HUES48 (cell line): Measurements from ENCODE around the gene TUBA1A.
A peak's percentile ranks its signal among the peaks of the same experiment; 100 is the strongest.

Experiments used
- H3K27ac ChIP-seq: one replicate; pipeline ENCODE4 v1.7.0; 2013; ENCODE audit warnings: low read depth, low read length, inconsistent platforms
- H3K27me3 ChIP-seq: 2 replicates; pipeline ENCODE4 v1.6.1; 2013; ENCODE audit warnings: mild to moderate bottlenecking, low read length; ENCODE audit not compliant: control insufficient read depth, insufficient read depth
- H3K36me3 ChIP-seq: 2 replicates; pipeline ENCODE4 v1.6.1; 2013; ENCODE audit warnings: low read length; ENCODE audit not compliant: control insufficient read depth, insufficient read depth
- H3K4me1 ChIP-seq: 2 replicates; pipeline ENCODE4 v1.6.1; 2013; ENCODE audit warnings: mild to moderate bottlenecking, low read length; ENCODE audit not compliant: control insufficient read depth, insufficient read depth
- H3K4me3 ChIP-seq: 2 replicates; pipeline ENCODE4 v1.5.1; 2013; ENCODE audit warnings: mild to moderate bottlenecking, low read depth, low read length
- H3K9ac ChIP-seq: 2 replicates; pipeline ENCODE4 v1.6.1; 2013; ENCODE audit warnings: mild to moderate bottlenecking, low read depth, low read length, moderate library complexity
- H3K9me3 ChIP-seq: 2 replicates; pipeline ENCODE4 v1.6.1; 2013; ENCODE audit warnings: low read length; ENCODE audit not compliant: control insufficient read depth, insufficient read depth

TUBA1A gene

DNA sequence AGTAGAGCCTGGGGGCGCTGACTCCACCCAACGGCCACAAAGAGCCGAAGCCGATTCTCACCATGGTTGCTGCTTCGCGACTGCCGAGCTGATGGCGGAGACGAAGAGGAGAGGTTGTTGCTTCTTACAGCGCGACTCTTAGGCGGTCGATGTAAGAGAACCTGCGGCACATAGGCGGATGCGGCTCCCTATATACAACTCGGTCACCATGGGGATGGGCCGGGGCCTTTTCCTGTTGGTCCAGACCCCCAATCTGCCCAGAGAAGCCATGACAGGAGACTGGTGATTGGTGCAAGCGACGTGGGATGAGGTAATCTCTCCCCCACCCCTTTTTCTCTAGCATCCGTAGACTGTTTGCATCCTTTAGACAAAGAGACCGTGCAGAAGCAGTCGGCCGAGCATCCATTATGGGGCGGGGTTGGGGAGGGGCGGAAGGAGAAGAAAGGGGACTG lies at the start of gene TUBA1A:
TUBA1A (minus strand) TSS at position 165 of the 452 bp plus-strand sequence; CDS start at position 64, 101 bp downstream.
- H3K4me3 ChIP-seq, result peak within 1 kb of the TSS; percentile 88
- H3K36me3 ChIP-seq, result peaks cover 26% of the 10 kb centered on the region
- H3K9me3 ChIP-seq, result no peaks in the 10 kb centered on the region
- peak within 1 kb of the TSS; percentile 82 for H3K9ac ChIP-seq
- H3K27me3 ChIP-seq, result no peaks in the 10 kb centered on the region
- peak within 1 kb of the TSS; percentile 96 for H3K27ac ChIP-seq
- H3K4me1 ChIP-seq, result peaks cover 7% of the 10 kb centered on the region; the same call in 1 of the 2 replicates

GRCh38 chr12:49236423-49236822 lies 47.5 kb upstream of the TUBA1A start:
- H3K4me3 ChIP-seq, result no peak overlapping the region
- no peak overlapping the region for H3K9ac ChIP-seq
- H3K27ac ChIP-seq, result no peak overlapping the region
- H3K36me3 ChIP-seq, result no peaks in the 10 kb centered on the region
- peaks cover 10% of the 10 kb centered on the region for H3K27me3 ChIP-seq
- no peaks in the 10 kb centered on the region for H3K9me3 ChIP-seq
- H3K4me1 ChIP-seq, result peaks cover 28% of the 10 kb centered on the region

DNA sequence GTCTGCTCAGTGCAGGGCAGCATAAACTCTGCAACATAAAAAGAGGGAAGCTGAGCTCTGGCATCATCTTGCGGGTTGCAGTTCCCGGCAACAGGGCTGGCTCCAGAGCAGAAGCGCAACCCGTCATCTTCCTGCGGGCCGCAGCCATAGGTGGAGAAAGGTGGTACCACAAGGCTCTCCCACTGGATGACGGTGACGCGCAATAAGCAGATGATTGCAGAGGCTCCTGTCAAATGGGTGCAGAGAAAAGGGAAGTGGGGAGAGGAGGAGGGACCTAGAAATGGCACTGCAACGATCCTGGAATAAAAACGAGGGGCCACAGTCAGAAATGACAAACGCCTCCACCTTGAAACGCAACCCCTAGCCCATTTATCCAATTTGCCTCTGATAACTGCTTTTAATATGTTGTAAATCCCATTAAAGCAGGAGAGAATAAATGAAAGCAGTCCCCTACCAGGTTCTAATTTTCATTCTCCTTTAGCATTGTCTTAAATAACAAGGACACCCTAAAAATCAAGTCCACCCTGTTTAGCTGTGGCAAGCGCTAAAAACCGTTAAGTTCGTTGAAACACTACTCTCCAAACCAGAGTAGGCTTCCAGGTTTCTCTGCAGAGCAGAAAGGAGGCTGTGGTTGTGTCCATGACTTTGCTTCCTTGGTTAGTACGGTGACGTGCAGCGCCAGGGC lies 45.1 kb upstream of the TUBA1A start:
- H3K9ac ChIP-seq, result peak overlapping the region; percentile 49; the same call in 1 of the 2 replicates
- peak overlapping the region; percentile 39 for H3K27ac ChIP-seq
- no peaks in the 10 kb centered on the region for H3K36me3 ChIP-seq
- H3K4me1 ChIP-seq, result peaks cover 26% of the 10 kb centered on the region
- peaks cover 10% of the 10 kb centered on the region for H3K27me3 ChIP-seq
- H3K4me3 ChIP-seq, result peak overlapping the region; percentile 80; the same call in 1 of the 2 replicates
- no peaks in the 10 kb centered on the region for H3K9me3 ChIP-seq

- Histone ChIP-seq H3K27ac (peak overlapping the region; percentile 7), H3K36me3 (no peaks in the 10 kb centered on the region), H3K9ac (no peak overlapping the region; the same call in 1 of the 2 replicates)
Observed at GRCh38 chr12:49232940-49233841, 44.3 kb upstream of the TUBA1A start.

DNA sequence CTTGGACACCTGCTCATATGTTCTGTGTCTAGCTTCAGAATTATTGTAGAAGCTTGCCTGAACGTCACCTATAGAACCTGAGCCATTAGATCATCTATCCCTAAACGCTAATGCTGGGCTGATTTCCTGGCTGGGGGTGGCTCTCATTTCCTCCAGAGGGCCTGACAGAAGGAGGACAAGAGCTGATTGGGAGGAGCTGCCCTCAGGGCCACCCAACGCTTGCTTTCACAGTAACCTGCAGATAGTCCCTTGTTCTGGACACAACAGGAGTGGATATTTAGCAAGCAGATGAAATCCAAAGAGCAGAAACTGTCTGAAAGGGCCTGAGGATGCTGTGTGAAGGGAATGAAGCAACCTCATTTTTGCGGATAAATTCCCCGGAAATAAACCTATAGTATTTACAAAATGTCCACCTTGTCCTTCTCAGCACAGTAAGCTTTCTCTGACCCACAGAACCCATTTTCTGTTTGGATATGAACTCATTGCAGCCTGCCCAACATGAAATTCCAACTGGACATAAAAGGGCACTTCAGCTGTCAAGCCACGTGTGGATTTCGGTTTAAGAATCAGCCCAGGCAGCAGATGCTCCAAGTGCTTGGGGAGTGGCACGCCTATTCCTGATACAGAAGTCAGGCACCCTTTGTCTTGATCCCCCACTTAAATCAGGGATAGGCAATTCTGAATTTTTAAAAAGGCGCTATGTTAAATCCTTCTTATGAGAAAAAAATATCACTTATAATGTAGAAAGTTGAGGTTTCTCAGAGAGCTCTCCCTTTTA lies 43.2 kb upstream of the TUBA1A start:
- Histone ChIP-seq H3K9me3 (no peaks in the 10 kb centered on the region), H3K27ac (no peak overlapping the region), H3K4me3 (no peak overlapping the region), H3K9ac (no peak overlapping the region), H3K36me3 (no peaks in the 10 kb centered on the region), H3K4me1 (peaks cover 26% of the 10 kb centered on the region), H3K27me3 (peaks cover 10% of the 10 kb centered on the region)

More at GRCh38 chr12:49232940-49233841, 44.3 kb upstream of the TUBA1A start:
- H3K9me3 ChIP-seq, result no peaks in the 10 kb centered on the region
- H3K4me3 ChIP-seq, result no peak overlapping the region
- peaks cover 10% of the 10 kb centered on the region for H3K27me3 ChIP-seq
- H3K4me1 ChIP-seq, result peaks cover 26% of the 10 kb centered on the region

- Histone ChIP-seq H3K4me1 (peaks cover 26% of the 10 kb centered on the region), H3K4me3 (no peak overlapping the region), H3K27me3 (peaks cover 10% of the 10 kb centered on the region), H3K27ac (no peak overlapping the region), H3K9ac (no peak overlapping the region), H3K36me3 (no peaks in the 10 kb centered on the region), H3K9me3 (no peaks in the 10 kb centered on the region)
Observed at GRCh38 chr12:49230805-49231194, 41.9 kb upstream of the TUBA1A start.

DNA sequence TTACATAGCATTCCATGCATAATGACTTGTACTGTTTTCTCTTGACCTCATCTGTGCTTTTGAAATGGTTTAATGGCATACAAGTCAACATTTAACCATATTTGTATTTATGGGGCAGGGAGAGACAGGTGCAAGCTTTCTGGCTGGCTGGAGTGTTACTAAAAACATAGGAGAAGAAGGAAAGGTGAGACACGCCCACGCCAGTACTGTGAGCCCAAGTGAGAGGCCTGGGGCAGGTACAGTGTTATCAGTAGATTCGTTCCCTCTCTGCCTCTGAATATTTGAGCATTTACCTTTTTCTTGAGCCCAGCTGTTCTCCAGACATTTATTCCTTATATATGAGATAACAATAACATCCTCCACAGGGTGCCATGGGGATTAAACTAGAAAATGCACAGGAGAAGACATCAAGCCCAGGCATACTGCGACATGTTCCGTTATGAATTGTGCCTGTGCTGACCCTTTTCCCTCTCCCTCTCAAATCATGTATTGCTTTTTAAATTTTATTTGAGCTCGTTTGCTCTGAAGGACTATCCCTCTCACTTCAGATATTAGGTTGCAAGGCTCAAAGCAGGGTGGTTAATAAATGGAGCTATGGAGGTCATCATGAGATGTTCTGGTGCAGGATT lies 41.4 kb upstream of the TUBA1A start:
- Histone ChIP-seq H3K4me1 (peaks cover 26% of the 10 kb centered on the region), H3K9ac (no peak overlapping the region), H3K9me3 (no peaks in the 10 kb centered on the region), H3K27ac (no peak overlapping the region), H3K4me3 (no peak overlapping the region), H3K27me3 (peaks cover 10% of the 10 kb centered on the region), H3K36me3 (no peaks in the 10 kb centered on the region)

DNA sequence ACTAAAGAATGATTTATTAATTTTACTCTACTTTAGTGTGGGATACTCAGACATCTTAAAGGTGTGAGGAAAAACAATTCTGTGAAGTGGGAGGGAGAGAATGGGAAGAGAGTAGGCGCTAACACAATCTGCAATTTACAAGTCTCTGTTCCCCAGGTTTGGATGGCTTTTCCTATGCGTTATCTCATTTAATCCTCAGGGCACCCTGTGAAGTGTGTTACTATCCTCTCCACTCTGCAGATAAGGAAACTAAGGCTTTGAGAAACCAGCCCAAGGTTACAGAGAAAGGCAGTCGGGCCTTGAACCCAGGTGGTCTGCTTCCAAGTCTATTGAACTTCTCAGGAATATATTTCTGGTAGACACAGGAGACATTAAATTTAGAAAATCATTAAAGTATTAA lies 39.8 kb upstream of the TUBA1A start:
- no peak overlapping the region for H3K9ac ChIP-seq
- peaks cover 7% of the 10 kb centered on the region for H3K27me3 ChIP-seq
- H3K9me3 ChIP-seq, result no peaks in the 10 kb centered on the region
- H3K27ac ChIP-seq, result no peak overlapping the region
- H3K4me1 ChIP-seq, result peaks cover 19% of the 10 kb centered on the region
- H3K36me3 ChIP-seq, result no peaks in the 10 kb centered on the region
- H3K4me3 ChIP-seq, result no peak overlapping the region

DNA sequence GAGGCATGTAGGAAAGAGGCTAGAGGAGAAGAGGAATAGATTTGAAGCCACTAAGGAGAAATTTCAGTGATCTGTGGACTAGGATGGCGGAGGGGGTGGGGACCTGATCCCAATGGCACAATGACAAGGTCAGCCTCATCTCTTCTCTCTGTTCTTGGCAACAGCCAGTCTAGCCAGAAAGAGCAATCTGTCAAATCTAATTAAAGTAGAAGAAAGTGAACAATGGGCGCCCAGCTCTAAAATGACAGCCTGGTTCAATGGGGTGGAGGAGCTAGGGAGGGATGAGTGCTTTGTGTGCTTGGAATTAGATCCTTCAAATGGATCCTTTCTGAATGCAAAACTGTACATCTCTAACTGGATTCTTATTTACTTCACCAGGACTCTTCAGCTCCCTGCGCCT lies 38.8 kb upstream of the TUBA1A start:
- H3K4me3 ChIP-seq, result no peak overlapping the region
- H3K9ac ChIP-seq, result no peak overlapping the region
- H3K27ac ChIP-seq, result no peak overlapping the region

DNA sequence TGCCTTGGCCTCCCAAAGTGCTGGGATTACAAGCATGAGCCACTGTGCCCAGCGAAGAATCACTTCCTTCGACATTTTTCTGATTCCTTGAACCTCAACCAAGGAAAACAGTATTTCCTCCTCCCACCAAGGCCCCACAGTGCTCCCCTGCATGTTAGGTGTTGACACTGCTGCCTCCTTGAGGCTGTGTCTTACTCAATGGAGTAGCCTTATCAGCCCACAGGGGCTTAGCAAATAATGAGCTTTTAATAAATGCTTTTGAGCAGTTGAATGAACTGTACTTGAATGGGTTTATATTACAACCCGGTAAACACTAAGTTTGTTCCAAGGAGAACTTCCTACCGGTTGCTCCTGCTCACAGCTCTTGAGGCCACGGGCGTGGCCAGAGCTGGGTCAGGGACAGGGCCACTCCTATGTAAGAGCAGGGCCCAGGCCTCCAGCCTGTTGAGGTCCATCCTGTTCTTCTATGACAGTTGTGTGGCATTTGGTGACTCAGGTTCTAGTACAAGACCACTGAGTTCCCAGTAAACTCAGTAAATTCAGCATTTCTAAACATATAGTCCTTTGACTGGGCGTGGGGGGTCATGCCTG lies 36.8 kb upstream of the TUBA1A start:
- Histone ChIP-seq H3K4me3 (no peak overlapping the region), H3K4me1 (no peaks in the 10 kb centered on the region), H3K27me3 (no peaks in the 10 kb centered on the region), H3K27ac (no peak overlapping the region), H3K9me3 (no peaks in the 10 kb centered on the region), H3K36me3 (no peaks in the 10 kb centered on the region), H3K9ac (no peak overlapping the region)

More for the DNA sequence above, 38.8 kb upstream of the TUBA1A start:
- Histone ChIP-seq H3K4me1 (peaks cover 9% of the 10 kb centered on the region), H3K36me3 (no peaks in the 10 kb centered on the region), H3K27me3 (no peaks in the 10 kb centered on the region), H3K9me3 (no peaks in the 10 kb centered on the region)
